Measurements from ENCODE around the gene BCAS3. TPM values are rescaled to one million over a fixed set of nuclear protein-coding genes. Genes with fewer than 3 reads are reported as not detected.

Gene BCAS3
- total and polyA plus RNA-seq, 11 donors, result 4.5 to 23.5 (median 17.9) TPM

GRCh38 chr17:61337290-61337689 lies 659.6 kb downstream of the BCAS3 start:
- H3K4me3 ChIP-seq, result no peak overlapping the region

DNA sequence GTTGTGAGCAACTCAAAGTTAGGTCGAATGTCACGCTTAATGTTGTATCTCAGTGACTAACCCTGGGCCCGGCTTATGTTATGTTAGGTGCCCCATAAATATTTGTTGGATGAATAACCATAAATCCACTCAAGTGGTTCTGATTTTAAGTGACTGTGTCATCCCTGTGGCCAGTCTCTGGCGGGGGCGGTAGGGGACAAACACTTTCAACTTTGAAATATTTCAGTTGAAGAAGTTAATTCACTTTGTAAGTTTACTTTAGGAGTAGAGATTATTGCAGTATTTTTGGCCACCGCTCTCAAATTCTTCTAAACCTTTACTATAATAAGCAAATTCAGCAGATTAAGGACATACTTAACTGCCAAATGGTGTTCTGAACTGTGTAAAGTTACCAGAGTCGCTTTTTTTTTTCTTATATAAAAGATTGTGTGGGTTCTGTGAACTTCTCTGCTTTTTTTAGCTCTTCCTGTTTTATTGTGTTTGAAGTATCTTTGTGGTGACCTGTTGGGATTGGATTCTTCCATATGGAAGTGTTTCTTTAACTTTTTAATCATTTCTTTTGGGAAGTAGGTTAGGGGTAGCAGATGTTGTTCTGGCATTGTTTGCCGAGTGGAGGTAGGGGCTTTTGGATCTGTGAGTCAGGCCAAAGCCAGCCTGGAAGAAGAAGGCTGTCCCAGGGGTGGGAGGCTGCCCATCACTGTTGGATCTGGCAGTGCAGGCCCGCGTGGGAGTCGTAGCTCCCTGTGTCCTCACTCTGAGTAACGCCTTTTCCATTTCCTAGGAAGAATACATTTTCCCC lies 660.5 kb downstream of the BCAS3 start:
- ATAC-seq (peak in 2 of 4 donors; percentile 41 to 80), DNase-seq (peak in 2 of 5 donors; percentile 53 to 67)
- Histone ChIP-seq H3K4me3 (no peak overlapping the region), H3K36me3 (no peaks in the 10 kb centered on the region), H3K9me3 (no peaks in the 10 kb centered on the region), H3K4me1 (peaks cover 0 to 40% (median 31%) of the 10 kb centered on the region in 12 donors), H3K27me3 (no peaks in the 10 kb centered on the region), H3K27ac (peak overlapping the region in 11 of 12 donors; percentile 4 to 60 (median 35))
- WGBS, 4 donors, result 62 to 72% (median 69%) methylated on average over 12 of the region's 12 CpGs
- TF ChIP-seq, protein P1, sequence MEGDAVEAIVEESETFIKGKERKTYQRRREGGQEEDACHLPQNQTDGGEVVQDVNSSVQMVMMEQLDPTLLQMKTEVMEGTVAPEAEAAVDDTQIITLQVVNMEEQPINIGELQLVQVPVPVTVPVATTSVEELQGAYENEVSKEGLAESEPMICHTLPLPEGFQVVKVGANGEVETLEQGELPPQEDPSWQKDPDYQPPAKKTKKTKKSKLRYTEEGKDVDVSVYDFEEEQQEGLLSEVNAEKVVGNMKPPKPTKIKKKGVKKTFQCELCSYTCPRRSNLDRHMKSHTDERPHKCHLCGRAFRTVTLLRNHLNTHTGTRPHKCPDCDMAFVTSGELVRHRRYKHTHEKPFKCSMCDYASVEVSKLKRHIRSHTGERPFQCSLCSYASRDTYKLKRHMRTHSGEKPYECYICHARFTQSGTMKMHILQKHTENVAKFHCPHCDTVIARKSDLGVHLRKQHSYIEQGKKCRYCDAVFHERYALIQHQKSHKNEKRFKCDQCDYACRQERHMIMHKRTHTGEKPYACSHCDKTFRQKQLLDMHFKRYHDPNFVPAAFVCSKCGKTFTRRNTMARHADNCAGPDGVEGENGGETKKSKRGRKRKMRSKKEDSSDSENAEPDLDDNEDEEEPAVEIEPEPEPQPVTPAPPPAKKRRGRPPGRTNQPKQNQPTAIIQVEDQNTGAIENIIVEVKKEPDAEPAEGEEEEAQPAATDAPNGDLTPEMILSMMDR (IDR thresholded peaks at IDR 0.05), result no peak
- no peak for TF ChIP-seq POLR2A (IDR thresholded peaks at IDR 0.05)
- intact Hi-C loops (cut with DNase I), result loop anchor here in 2 of 10 donors (10.0 kb wide), 3 partner anchors 57 to 333 kb away; partner anchors contain the start of gene TBX2 (in 2 of the 2)

More at GRCh38 chr17:61337290-61337689, 659.6 kb downstream of the BCAS3 start:
- Histone ChIP-seq H3K9me3 (no peaks in the 10 kb centered on the region), H3K27ac (peak overlapping the region in 8 of 12 donors; percentile 4 to 60 (median 46)), H3K27me3 (no peaks in the 10 kb centered on the region), H3K4me1 (peaks cover 0 to 40% (median 31%) of the 10 kb centered on the region in 12 donors), H3K36me3 (no peaks in the 10 kb centered on the region)
- no peak for ATAC-seq
- TF ChIP-seq, protein P1 (IDR thresholded peaks at IDR 0.05), result no peak
- TF ChIP-seq POLR2A (IDR thresholded peaks at IDR 0.05), result no peak
- 53 to 70% (median 65%) methylated on average over 6 of the region's 6 CpGs for WGBS, 4 donors
- DNase-seq, result no peak
- intact Hi-C loops (cut with DNase I), result loop anchor here in 2 of 10 donors (10.0 kb wide), 3 partner anchors 58 to 332 kb away; partner anchors contain the start of gene TBX2 (in 2 of the 2)

GRCh38 chr17:61338874-61339478 lies 661.3 kb downstream of the BCAS3 start:
- no peaks in the 10 kb centered on the region for H3K36me3 ChIP-seq
- no peaks in the 10 kb centered on the region for H3K9me3 ChIP-seq
- TF ChIP-seq, protein P1 (IDR thresholded peaks at IDR 0.05), result no peak
- no peak for TF ChIP-seq POLR2A (IDR thresholded peaks at IDR 0.05)
- ATAC-seq (peak in 1 of 4 donors; percentile 38), DNase-seq (no peak)
- peaks cover 0 to 40% (median 31%) of the 10 kb centered on the region in 12 donors for H3K4me1 ChIP-seq
- WGBS, 4 donors, result 84 to 91% (median 87%) methylated on average over 5 of the region's 5 CpGs
- H3K27ac ChIP-seq, result peak overlapping the region in 8 of 12 donors; percentile 4 to 63 (median 48)
- H3K27me3 ChIP-seq, result no peaks in the 10 kb centered on the region
- no peak overlapping the region for H3K4me3 ChIP-seq
- intact Hi-C loops (cut with DNase I), result loop anchor here in 2 of 10 donors (10.0 kb wide), 3 partner anchors 56 to 334 kb away; partner anchors contain the start of gene TBX2 (in 2 of the 2)

Measured in heart left ventricle (tissue), 16 donors.